Type B pancreatic cell (in vitro differentiated cells): ENCODE data around the gene WNT11. TPM values are rescaled to one million over a fixed set of nuclear protein-coding genes. Genes with fewer than 3 reads are reported as not detected.

Experiments used
- DNase-seq: peaks from one replicate; pipeline ENCODE4 v3.0.0; 2021; ENCODE audit warnings: mixed read lengths; ENCODE audit not compliant: unreplicated experiment; ENCODE audit errors: extremely low spot score
- H3K27ac Mint-ChIP-seq: 2 replicates; pipeline ENCODE4 v1.8.0; 2021; ENCODE audit warnings: mild to moderate bottlenecking, mixed read lengths
- H3K27me3 Mint-ChIP-seq: 2 replicates; pipeline ENCODE4 v1.8.0; 2021; ENCODE audit warnings: mixed read lengths
- H3K36me3 Mint-ChIP-seq: 2 replicates; pipeline ENCODE4 v1.8.0; 2021; ENCODE audit warnings: mixed read lengths
- H3K4me1 Mint-ChIP-seq: one replicate; pipeline ENCODE4 v1.8.0; 2021; ENCODE audit warnings: mixed read lengths; ENCODE audit not compliant: unreplicated experiment
- H3K4me3 Mint-ChIP-seq: 2 replicates; pipeline ENCODE4 v1.8.0; 2021; ENCODE audit warnings: mild to moderate bottlenecking, mixed read lengths
- H3K9me3 Mint-ChIP-seq: 2 replicates; pipeline ENCODE4 v1.8.0; 2021; ENCODE audit warnings: mixed read lengths
- CTCF ChIP-seq: fragments of 200-600 bp; sonication (generic); conservative IDR thresholded peaks from 2 replicates; pipeline ENCODE4 v1.5.0; 2021; ENCODE audit warnings: antibody characterized with exemption, mild to moderate bottlenecking
- total RNA-seq: library from RNA; stranded (reverse); gene quantifications from 2 replicates; pipeline ENCODE4 v1.2.1, GENCODE V29; 2021; ENCODE audit warnings: low replicate concordance

Gene WNT11
- total RNA-seq, 1 donor from 2014 or later, result 18.2 TPM

GRCh38 chr11:76166314-76166713 is 40.0 kb downstream of the WNT11 start:
- no peak overlapping the region for H3K27ac Mint-ChIP-seq
- H3K4me3 Mint-ChIP-seq, result no peak overlapping the region
- H3K27me3 Mint-ChIP-seq, result peaks cover 5% of the 10 kb centered on the region
- DNase-seq, result no peak
- no peaks in the 10 kb centered on the region for H3K36me3 Mint-ChIP-seq
- no peaks in the 10 kb centered on the region for H3K9me3 Mint-ChIP-seq
- peaks cover 6% of the 10 kb centered on the region for H3K4me1 Mint-ChIP-seq
- no peak for TF ChIP-seq CTCF

- peaks cover 5% of the 10 kb centered on the region for H3K27me3 Mint-ChIP-seq
Measured at GRCh38 chr11:76164861-76165751, 41.2 kb downstream of the WNT11 start.

GRCh38 chr11:76164081-76164480 is 42.2 kb downstream of the WNT11 start:
- Mint-ChIP-seq H3K9me3 (no peaks in the 10 kb centered on the region), H3K4me3 (no peak overlapping the region), H3K36me3 (no peaks in the 10 kb centered on the region), H3K27me3 (peaks cover 5% of the 10 kb centered on the region), H3K4me1 (peaks cover 12% of the 10 kb centered on the region), H3K27ac (no peak overlapping the region)
- no peak for TF ChIP-seq CTCF
- no peak for DNase-seq

More at GRCh38 chr11:76164861-76165751, 41.2 kb downstream of the WNT11 start:
- H3K36me3 Mint-ChIP-seq, result no peaks in the 10 kb centered on the region
- no peaks in the 10 kb centered on the region for H3K9me3 Mint-ChIP-seq
- H3K27ac Mint-ChIP-seq, result no peak overlapping the region
- no peak for DNase-seq
- H3K4me1 Mint-ChIP-seq, result peaks cover 7% of the 10 kb centered on the region
- TF ChIP-seq CTCF, result no peak
- no peak overlapping the region for H3K4me3 Mint-ChIP-seq

- TF ChIP-seq CTCF, result no peak
- Mint-ChIP-seq H3K4me3 (no peak overlapping the region), H3K27ac (no peak overlapping the region), H3K27me3 (peaks cover 5% of the 10 kb centered on the region), H3K9me3 (no peaks in the 10 kb centered on the region), H3K36me3 (no peaks in the 10 kb centered on the region), H3K4me1 (peaks cover 8% of the 10 kb centered on the region)
- DNase-seq, result no peak
Measured at GRCh38 chr11:76163289-76163880, 42.9 kb downstream of the WNT11 start.

GRCh38 chr11:76162336-76163288 is 43.7 kb downstream of the WNT11 start:
- no peak for DNase-seq
- Mint-ChIP-seq H3K27ac (no peak overlapping the region), H3K4me3 (no peak overlapping the region), H3K36me3 (no peaks in the 10 kb centered on the region), H3K27me3 (peaks cover 5% of the 10 kb centered on the region), H3K4me1 (peaks cover 6% of the 10 kb centered on the region), H3K9me3 (no peaks in the 10 kb centered on the region)
- TF ChIP-seq CTCF, result no peak
